Mucosa of rectum (tissue), 2 donors: ENCODE data around the gene TEX12.

Experiments used
- H3K27ac ChIP-seq, 2 donors: one replicate each; pipeline ENCODE4 v1.7.0; 2013; ENCODE audit warnings: inconsistent platforms in 2 of 2, low read depth in 2 of 2, low read length in 2 of 2
- H3K27me3 ChIP-seq, 2 donors: one replicate each; pipeline ENCODE4 v1.7.0; 2013; ENCODE audit warnings: low read length in 2 of 2; ENCODE audit not compliant: control insufficient read depth in 2 of 2, insufficient read depth in 2 of 2
- H3K36me3 ChIP-seq, 2 donors: one replicate each; pipeline ENCODE4 v1.7.0; 2013; ENCODE audit warnings: low read length in 2 of 2; ENCODE audit not compliant: control insufficient read depth in 2 of 2, insufficient read depth in 2 of 2
- H3K4me1 ChIP-seq, 2 donors: one replicate each; pipeline ENCODE4 v1.7.0; 2013; ENCODE audit warnings: low read length in 2 of 2, mild to moderate bottlenecking in 1 of 2; ENCODE audit not compliant: control insufficient read depth in 2 of 2, insufficient read depth in 2 of 2
- H3K4me3 ChIP-seq, 2 donors: one replicate each; pipeline ENCODE4 v1.7.0; 2013; ENCODE audit warnings: low read length in 2 of 2
- H3K9ac ChIP-seq, 2 donors: one replicate each; pipeline ENCODE4 v1.7.0; 2013; ENCODE audit warnings: low read length in 2 of 2, low read depth in 1 of 2, mild to moderate bottlenecking in 1 of 2
- H3K9me3 ChIP-seq, 2 donors: one replicate each; pipeline ENCODE4 v1.7.0; 2013; ENCODE audit warnings: low read length in 2 of 2; ENCODE audit not compliant: control insufficient read depth in 2 of 2
- donor health status: healthy.
- donor health status: Normal muscosa, but diverticular disease.

TEX12 gene

DNA sequence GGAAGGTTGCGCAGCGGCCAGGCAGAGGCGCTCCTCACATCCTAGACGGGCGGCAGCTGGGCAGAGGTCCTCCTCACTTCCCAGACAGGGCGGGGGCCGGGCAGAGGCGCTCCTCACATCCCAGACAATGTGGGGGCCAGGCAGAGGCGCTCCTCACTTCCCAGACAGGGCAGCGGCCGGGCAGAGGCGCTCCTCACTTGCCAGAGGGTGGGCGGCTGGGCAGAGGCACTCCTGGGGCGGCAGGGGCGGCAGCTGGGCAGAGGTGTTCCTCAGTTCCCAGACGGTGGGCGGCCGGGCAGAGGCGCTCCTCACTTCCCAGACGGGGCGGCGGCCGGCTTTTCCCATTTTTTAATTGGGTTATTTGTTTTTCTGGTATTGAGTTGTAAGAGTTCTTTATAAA lies 38.9 kb downstream of the TEX12 start:
- no peaks in the 10 kb centered on the region for H3K4me1 ChIP-seq
- H3K9me3 ChIP-seq: no peaks in the 10 kb centered on the region
- H3K4me3 ChIP-seq: no peak overlapping the region
- H3K9ac ChIP-seq: no peak overlapping the region
- H3K27me3 ChIP-seq: no peaks in the 10 kb centered on the region
- no peak overlapping the region for H3K27ac ChIP-seq
- no peaks in the 10 kb centered on the region for H3K36me3 ChIP-seq

DNA sequence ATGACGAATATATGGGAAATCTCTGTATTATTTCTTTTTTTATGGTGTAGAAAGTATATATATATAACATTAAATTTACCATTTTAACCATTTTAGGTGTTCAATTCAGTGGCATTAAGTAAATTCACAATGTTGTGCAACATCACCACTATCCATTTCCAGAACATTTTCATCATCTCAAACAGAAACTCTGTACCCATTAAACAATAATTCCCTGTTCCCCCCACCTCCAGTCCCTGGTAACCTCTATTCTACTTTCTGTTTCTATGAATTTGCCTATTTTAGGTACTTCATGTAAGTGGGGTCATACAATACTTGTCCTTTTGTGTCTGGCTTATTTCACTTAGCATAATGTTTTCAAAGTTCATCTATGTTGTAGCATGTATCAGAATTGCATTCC lies 43.7 kb downstream of the TEX12 start:
- no peak overlapping the region for H3K27ac ChIP-seq
- H3K9ac ChIP-seq: no peak overlapping the region
- H3K27me3 ChIP-seq: no peaks in the 10 kb centered on the region
- no peaks in the 10 kb centered on the region for H3K4me1 ChIP-seq
- no peak overlapping the region for H3K4me3 ChIP-seq
- no peaks in the 10 kb centered on the region for H3K36me3 ChIP-seq
- no peaks in the 10 kb centered on the region for H3K9me3 ChIP-seq

DNA sequence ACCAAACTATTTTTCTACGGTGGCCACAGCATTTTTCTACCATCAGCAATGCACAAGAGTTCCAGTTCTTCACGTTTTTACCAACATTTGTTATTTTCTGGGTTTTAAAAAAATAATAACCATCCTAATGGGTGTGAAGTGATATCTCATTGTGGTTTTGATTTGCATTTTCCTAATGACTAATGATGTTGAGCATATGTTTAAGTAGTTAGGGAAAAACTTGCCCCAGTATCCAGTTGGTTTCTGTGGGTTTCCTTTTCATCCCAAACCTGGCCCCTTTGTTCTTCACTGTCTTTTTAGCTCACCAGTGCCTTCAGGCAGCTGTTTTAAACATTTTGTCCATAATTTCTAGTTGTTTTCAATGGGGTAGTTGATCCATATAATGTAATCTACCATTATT lies 44.4 kb downstream of the TEX12 start:
- Histone ChIP-seq H3K4me1 (no peaks in the 10 kb centered on the region), H3K27ac (no peak overlapping the region), H3K4me3 (no peak overlapping the region), H3K9me3 (no peaks in the 10 kb centered on the region), H3K36me3 (no peaks in the 10 kb centered on the region), H3K9ac (no peak overlapping the region), H3K27me3 (no peaks in the 10 kb centered on the region)

DNA sequence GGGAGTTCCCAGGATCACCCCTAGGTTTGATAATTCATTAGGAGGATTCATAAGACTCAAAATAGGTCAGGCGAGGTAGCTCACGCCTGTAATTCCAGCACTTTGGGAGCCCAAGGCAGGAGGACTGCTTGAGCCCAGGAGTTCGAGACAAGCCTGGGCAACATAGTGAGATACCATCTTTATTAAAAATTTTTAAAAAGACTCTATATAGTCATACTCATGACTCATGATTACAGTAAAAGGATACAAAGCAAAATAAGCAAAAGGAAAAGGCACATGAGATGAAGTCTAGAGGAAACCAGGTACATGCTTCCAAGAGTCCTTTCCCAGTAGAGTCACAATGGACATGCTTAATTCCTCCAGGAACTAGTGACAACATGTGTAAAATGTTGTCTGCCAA lies 45.1 kb downstream of the TEX12 start:
- H3K9me3 ChIP-seq: no peaks in the 10 kb centered on the region
- no peak overlapping the region for H3K27ac ChIP-seq
- H3K4me3 ChIP-seq: no peak overlapping the region
- H3K27me3 ChIP-seq: no peaks in the 10 kb centered on the region
- no peaks in the 10 kb centered on the region for H3K36me3 ChIP-seq
- no peaks in the 10 kb centered on the region for H3K4me1 ChIP-seq
- H3K9ac ChIP-seq: no peak overlapping the region

DNA sequence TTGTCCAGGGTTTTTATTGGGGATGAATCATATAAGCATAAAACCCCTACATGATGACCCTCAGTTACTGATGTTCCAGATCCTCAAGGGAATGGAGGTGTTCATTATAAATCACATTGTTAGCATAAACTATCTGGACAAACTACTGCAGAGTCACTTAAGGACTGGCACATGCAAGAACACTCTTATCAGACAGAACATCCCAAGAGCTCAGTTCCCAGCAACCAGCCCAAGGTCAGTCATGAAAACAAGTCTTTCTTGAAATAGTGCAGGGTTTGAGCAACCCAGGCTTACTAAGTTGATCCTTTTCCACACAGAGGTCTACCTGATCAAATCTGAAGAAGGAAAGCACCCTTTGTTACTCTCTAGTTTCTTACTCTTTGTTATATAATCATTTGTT lies 45.5 kb downstream of the TEX12 start:
- no peaks in the 10 kb centered on the region for H3K27me3 ChIP-seq
- H3K9me3 ChIP-seq: no peaks in the 10 kb centered on the region
- no peak overlapping the region for H3K27ac ChIP-seq
- no peaks in the 10 kb centered on the region for H3K4me1 ChIP-seq
- H3K9ac ChIP-seq: no peak overlapping the region
- no peak overlapping the region for H3K4me3 ChIP-seq
- H3K36me3 ChIP-seq: no peaks in the 10 kb centered on the region

DNA sequence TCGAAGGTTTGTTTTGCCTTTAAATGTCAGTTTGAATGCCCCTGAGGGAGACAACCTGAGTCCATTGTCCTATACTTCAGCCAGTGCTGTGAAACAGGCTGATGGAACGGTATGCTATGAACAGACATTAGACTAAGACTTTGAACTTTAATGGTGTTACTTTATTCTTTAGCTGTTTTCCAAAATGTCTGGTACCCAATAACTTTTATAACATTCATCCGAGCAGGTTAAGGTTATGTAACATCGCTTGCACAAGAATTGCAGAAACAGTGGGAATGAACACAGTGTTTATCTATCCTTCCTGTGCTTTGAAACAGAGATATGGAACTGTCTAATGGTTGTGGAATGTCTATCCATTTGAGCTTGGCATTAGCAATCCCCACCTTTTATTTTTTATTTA lies 46.6 kb downstream of the TEX12 start:
- H3K36me3 ChIP-seq: no peaks in the 10 kb centered on the region
- no peak overlapping the region for H3K4me3 ChIP-seq

DNA sequence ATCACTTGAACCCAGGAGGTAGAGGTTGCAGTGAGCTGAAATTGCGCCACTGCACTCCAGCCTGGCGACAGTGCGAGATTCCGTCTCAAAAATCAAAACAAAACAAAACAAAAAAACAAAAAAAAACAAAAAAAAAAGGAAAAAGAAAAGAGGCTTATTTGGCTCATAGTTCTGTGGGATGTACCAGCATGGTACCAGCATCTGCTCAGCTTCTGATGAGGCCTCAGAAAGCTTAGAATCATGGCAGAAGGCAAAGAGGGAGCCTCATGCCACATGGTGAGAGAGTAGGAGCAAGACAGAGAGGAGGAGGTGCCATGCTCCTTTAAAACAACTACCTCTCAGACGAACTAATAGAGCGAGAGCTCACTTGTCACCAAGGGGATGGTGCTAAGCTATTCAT lies 48.4 kb downstream of the TEX12 start:
- Histone ChIP-seq H3K36me3 (no peaks in the 10 kb centered on the region), H3K27me3 (no peaks in the 10 kb centered on the region), H3K9me3 (no peaks in the 10 kb centered on the region), H3K4me1 (peaks cover 0 to 3% of the 10 kb centered on the region in 2 donors), H3K9ac (no peak overlapping the region), H3K27ac (no peak overlapping the region), H3K4me3 (no peak overlapping the region)

More for the DNA sequence above, 46.6 kb downstream of the TEX12 start:
- Histone ChIP-seq H3K27me3 (no peaks in the 10 kb centered on the region), H3K9me3 (no peaks in the 10 kb centered on the region), H3K4me1 (no peaks in the 10 kb centered on the region), H3K9ac (no peak overlapping the region), H3K27ac (no peak overlapping the region)

DNA sequence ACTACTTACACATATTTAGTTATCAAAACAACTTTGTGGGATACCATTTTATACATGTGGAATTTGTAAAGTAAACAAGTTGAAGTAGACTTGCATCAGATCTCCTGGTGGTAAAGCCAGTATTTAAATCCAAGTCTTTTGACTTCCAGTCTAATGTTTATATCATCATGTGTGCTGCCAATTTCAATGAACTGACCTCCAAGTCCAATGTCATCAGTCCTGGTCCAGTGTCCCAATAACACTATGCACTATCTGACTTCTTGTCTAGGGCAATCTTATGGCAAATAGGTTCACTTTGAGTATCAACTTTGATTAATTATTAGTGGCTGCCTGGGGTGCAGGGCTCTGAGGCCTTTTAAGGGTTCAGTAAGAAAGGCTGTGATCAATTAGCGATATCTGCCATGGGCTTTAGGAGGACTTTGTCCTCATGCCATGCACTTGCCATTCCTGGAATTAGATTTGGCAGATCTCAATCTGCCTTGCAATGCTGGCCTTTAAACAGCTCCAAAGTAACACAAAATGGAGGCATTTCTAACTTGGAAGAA lies 49.5 kb downstream of the TEX12 start:
- no peak overlapping the region for H3K27ac ChIP-seq
- H3K36me3 ChIP-seq: no peaks in the 10 kb centered on the region

DNA sequence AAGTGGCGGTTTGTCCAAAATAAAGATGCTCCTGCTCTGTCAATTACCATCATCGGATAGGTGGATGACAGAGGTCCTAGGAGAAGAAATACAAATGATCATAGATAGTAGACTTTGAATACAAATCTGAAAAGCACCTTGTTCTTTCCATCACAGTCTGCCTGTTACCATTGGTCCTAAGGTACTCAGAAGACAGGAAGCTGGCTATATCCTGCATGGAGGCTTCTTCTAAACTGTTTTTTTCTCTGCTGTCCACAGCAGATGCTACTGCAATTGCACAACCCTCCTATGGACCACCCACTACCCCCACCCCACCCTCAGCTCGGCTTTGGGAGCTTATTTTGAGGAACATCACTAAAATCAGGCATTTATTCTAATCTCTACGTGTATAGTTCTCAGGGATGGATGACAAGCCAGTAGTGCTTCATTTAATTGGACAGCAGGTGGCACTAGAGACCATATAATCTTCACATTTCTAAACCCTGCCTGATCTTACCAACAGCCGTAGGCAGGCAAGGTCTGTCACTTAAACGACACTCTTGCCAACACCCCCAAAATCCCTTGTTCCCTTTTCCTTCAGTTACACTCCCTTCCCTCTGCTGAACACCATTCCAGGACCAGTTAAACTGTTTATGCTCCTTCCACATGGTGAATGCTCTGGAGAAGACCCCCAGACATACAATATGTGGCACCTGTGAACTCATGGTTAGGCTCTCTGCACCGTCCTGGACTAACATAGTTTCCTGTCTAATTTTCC lies 52.5 kb downstream of the TEX12 start:
- H3K27ac ChIP-seq: no peak overlapping the region
- peaks cover 0 to 3% of the 10 kb centered on the region in 2 donors for H3K4me1 ChIP-seq
- H3K9ac ChIP-seq: no peak overlapping the region
- H3K9me3 ChIP-seq: no peaks in the 10 kb centered on the region
- H3K4me3 ChIP-seq: no peak overlapping the region
- no peaks in the 10 kb centered on the region for H3K36me3 ChIP-seq
- H3K27me3 ChIP-seq: no peaks in the 10 kb centered on the region

More for the DNA sequence above, 49.5 kb downstream of the TEX12 start:
- Histone ChIP-seq H3K9me3 (no peaks in the 10 kb centered on the region), H3K27me3 (no peaks in the 10 kb centered on the region), H3K4me1 (peaks cover 0 to 3% of the 10 kb centered on the region in 2 donors), H3K4me3 (no peak overlapping the region), H3K9ac (no peak overlapping the region)

DNA sequence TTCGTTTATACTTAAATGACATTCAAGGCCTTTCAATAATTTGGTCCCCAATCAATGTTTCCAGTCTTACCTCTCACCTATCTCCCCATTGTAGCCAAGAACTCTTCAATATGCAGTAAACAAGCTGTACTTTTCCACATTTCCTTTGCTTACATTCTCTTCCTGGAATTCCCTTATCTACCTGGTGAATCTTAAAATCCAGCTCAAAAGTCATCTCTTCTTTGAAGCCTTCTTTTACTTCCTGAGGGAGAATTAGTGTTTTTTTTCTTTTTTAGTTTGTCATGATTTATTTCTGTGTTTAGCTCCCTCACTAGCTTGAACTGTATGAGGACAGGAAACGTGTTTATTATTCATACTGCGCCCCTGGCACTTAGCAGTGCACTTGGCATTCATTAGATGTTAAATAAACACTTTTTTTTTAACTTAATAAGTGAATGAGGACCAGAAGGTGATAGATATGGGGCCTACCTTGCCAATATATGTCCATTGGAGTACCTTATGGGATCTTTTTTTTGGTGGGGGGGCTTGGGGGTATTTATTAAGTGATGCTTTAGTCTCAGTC lies 54.2 kb downstream of the TEX12 start:
- Histone ChIP-seq H3K27ac (no peak overlapping the region), H3K4me3 (no peak overlapping the region), H3K9ac (no peak overlapping the region), H3K27me3 (no peaks in the 10 kb centered on the region), H3K9me3 (no peaks in the 10 kb centered on the region), H3K36me3 (no peaks in the 10 kb centered on the region), H3K4me1 (peaks cover 0 to 3% of the 10 kb centered on the region in 2 donors)
